ENCODE results near the gene CNGA4. TPM values are rescaled to one million over a fixed set of nuclear protein-coding genes. Genes with fewer than 3 reads are reported as not detected.

CNGA4 gene
- total RNA-seq, 1 experiment from 2014 or later = 0.27 TPM

DNA sequence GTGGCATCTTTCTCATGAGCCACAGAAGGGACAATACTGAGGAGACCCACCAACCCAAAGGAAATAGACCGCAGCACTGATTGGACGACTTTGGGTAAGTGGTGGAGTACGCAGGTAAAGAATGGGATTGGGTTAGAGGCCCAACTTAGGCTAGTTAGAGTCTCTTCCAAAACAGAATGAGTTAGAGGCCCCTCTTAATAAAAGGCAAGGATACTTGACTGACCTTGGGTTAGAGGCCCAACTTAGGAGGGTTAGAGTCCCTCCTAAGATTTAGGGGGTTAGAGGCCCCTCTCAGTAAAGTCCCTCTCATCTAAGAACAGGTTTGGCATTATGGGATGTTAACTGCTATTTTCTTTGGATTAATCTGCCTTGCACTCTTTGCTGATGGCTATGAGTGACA lies 45.4 kb downstream of the CNGA4 start:
- CTCF ChIA-PET = no interaction called here
- no peaks in the 10 kb centered on the region for H4K20me1 ChIP-seq (ENCODE audit: insufficient read depth)
- RAD21 ChIA-PET (ENCODE audit: low non-redundant PET in 1 of 2, low total read pairs in 2 of 2, uncharacterized antibody in 2 of 2, unreplicated experiment in 2 of 2) = no interaction called here
- no peaks in the 10 kb centered on the region for H3K36me3 ChIP-seq (ENCODE audit: control insufficient read depth in 1 of 2, insufficient read depth in 2 of 2, low read length in 2 of 2)
- POLR2A ChIA-PET = no interaction called here
- DNase-seq (ENCODE audit: low read depth, low spot score) (no peak), ATAC-seq (no peak)
- no peak overlapping the region for H3K4me3 ChIP-seq (replicated peaks in 1 of 2; ENCODE audit: low read depth in 1 of 2, low read length in 2 of 2)
- TF ChIP-seq, protein P1, sequence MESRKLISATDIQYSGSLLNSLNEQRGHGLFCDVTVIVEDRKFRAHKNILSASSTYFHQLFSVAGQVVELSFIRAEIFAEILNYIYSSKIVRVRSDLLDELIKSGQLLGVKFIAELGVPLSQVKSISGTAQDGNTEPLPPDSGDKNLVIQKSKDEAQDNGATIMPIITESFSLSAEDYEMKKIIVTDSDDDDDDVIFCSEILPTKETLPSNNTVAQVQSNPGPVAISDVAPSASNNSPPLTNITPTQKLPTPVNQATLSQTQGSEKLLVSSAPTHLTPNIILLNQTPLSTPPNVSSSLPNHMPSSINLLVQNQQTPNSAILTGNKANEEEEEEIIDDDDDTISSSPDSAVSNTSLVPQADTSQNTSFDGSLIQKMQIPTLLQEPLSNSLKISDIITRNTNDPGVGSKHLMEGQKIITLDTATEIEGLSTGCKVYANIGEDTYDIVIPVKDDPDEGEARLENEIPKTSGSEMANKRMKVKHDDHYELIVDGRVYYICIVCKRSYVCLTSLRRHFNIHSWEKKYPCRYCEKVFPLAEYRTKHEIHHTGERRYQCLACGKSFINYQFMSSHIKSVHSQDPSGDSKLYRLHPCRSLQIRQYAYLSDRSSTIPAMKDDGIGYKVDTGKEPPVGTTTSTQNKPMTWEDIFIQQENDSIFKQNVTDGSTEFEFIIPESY (IDR thresholded peaks at IDR 0.05; ENCODE audit: extremely low read depth, insufficient replicate concordance, low read length) = no peak
- TF ChIP-seq ELF1 (IDR thresholded peaks at IDR 0.05; ENCODE audit: borderline replicate concordance, low read depth) = no peak
- TF ChIP-seq RAD21 (IDR thresholded peaks at IDR 0.05; ENCODE audit: low read depth) = no peak
- no peak for TF ChIP-seq CEBPB (IDR thresholded peaks at IDR 0.05; ENCODE audit: low read depth)
- no peak for TF ChIP-seq TCF7L2 (IDR thresholded peaks at IDR 0.05; ENCODE audit: borderline replicate concordance, extremely low read depth, insufficient read depth, insufficient read length)
- no peak for TF ChIP-seq SIN3A (IDR thresholded peaks at IDR 0.05; ENCODE audit: low read depth)
- TF ChIP-seq ZNF274 (IDR thresholded peaks at IDR 0.05; ENCODE audit: low read depth, low read length) = no peak
- no peak for TF ChIP-seq EZH2phosphoT487 (IDR thresholded peaks at IDR 0.05; ENCODE audit: borderline replicate concordance)
- no peak for TF ChIP-seq SRF (IDR thresholded peaks at IDR 0.05; ENCODE audit: low read depth)
- TF ChIP-seq, protein P2, sequence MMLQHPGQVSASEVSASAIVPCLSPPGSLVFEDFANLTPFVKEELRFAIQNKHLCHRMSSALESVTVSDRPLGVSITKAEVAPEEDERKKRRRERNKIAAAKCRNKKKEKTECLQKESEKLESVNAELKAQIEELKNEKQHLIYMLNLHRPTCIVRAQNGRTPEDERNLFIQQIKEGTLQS (IDR thresholded peaks at IDR 0.05) = no peak
- TF ChIP-seq, protein P3, sequence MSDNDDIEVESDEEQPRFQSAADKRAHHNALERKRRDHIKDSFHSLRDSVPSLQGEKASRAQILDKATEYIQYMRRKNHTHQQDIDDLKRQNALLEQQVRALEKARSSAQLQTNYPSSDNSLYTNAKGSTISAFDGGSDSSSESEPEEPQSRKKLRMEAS (IDR thresholded peaks at IDR 0.05) = no peak
- TF ChIP-seq POLR2A (IDR thresholded peaks at IDR 0.05; ENCODE audit: borderline replicate concordance, extremely low read depth, insufficient read depth, insufficient read length) = no peak
- no peak for TF ChIP-seq FOSL1 (IDR thresholded peaks at IDR 0.05; ENCODE audit: low read depth)
- no peak for TF ChIP-seq ZFX (IDR thresholded peaks at IDR 0.05)
- no peak for TF ChIP-seq JUND (IDR thresholded peaks at IDR 0.05)
- no peak for TF ChIP-seq EGR1 (IDR thresholded peaks at IDR 0.05; ENCODE audit: low read depth)
- no peak for TF ChIP-seq POLR2AphosphoS5 (IDR thresholded peaks at IDR 0.05; ENCODE audit: low read depth, low read length)
- no peak overlapping the region for H3K27ac ChIP-seq (ENCODE audit: low read depth, low read length)
- H2AFZ ChIP-seq (ENCODE audit: low read depth, low read length, poor library complexity, severe bottlenecking) = no peak overlapping the region
- no TSS peak for BruUV-seq (replicated peaks)
- peaks cover 36% of the 10 kb centered on the region for H3K27me3 ChIP-seq (ENCODE audit: insufficient read depth, low read length)
- no peak overlapping the region for H3K4me2 ChIP-seq (ENCODE audit: low read length)
- no peaks in the 10 kb centered on the region for H3K9me2 ChIP-seq (ENCODE audit: insufficient read depth)
- peaks cover 0 to 10% of the 10 kb centered on the region in 2 experiments; a peak in 3 of 4 replicates for H3K4me1 ChIP-seq (ENCODE audit: control insufficient read depth in 1 of 2, insufficient read depth in 2 of 2, low read length in 2 of 2)
- no peak overlapping the region for H3K9ac ChIP-seq (ENCODE audit: low read length)
- H3K79me2 ChIP-seq (ENCODE audit: insufficient read depth, low read length) = no peaks in the 10 kb centered on the region
- no peaks in the 10 kb centered on the region for H3K9me3 ChIP-seq (ENCODE audit: control insufficient read depth in 1 of 2, insufficient read depth in 1 of 2, low read depth in 1 of 2, low read length in 2 of 2)
- intact Hi-C loops (cut with micrococcal nuclease) = no loop called here

Measured in HCT116 (cell line).